Activated CD4-positive, alpha-beta T cell treated with anti-CD3 and anti-CD28 coated beads for 24 hours (primary cell): Measurements from ENCODE around the gene TMC4.

Experiments used
- DNase-seq, 2 donors: peaks; one replicate each; pipeline ENCODE4 v3.0.0-alpha.2; 2020; ENCODE audit warnings: low read depth in 2 of 2

Gene TMC4

DNA sequence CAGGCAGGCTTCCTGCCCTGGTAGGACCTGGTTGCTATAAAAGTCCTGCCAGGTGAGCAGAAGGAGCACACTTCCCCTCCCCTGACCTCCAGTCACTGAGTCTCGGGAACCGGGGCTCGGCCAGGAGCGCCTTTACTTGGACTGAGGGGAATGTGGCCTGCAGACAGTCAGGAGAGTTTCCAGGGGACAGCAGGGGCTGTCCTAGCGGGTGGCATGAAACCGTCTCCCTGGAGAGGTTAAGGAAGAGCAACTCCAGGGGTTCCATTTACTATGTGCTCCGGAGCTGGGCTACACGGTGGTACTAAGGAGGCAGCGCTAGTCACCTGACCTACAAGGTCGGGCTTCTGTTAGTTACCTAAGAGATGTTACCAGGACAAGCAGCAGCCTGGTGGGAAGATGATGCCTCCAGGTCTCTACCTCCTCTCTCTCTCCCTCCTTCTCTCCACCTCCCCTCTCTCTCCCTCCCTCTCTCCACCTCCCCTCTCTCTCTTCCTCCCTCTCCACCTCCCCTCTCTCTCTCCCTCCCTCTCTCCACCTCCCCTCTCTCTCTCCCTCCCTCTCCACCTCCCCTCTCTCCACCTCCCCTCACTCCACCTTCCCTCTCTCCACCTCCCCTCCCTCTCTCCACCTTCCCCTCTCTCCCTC, 39.5 kb downstream of the TMC4 start:
- DNase-seq = no peak

DNA sequence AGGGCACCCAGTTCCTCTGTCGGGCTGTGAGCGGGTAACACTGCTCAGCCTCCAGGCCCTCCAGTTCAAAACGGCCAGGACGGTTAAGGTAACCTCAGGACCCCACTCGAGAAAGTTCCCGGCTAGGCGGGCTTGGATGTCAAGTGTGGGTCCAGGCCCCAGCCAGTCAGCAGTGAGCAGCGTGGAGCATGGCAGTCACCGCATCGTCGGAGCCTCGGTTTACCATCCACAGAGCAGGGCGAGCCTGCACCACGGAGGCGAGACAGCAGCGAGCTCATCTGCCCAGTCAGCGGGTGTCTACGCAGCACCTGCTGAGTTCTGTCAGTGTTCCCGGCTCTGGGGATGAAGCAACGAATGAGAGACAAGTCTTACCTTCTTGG, 43.4 kb downstream of the TMC4 start:
- no peak for DNase-seq

DNA sequence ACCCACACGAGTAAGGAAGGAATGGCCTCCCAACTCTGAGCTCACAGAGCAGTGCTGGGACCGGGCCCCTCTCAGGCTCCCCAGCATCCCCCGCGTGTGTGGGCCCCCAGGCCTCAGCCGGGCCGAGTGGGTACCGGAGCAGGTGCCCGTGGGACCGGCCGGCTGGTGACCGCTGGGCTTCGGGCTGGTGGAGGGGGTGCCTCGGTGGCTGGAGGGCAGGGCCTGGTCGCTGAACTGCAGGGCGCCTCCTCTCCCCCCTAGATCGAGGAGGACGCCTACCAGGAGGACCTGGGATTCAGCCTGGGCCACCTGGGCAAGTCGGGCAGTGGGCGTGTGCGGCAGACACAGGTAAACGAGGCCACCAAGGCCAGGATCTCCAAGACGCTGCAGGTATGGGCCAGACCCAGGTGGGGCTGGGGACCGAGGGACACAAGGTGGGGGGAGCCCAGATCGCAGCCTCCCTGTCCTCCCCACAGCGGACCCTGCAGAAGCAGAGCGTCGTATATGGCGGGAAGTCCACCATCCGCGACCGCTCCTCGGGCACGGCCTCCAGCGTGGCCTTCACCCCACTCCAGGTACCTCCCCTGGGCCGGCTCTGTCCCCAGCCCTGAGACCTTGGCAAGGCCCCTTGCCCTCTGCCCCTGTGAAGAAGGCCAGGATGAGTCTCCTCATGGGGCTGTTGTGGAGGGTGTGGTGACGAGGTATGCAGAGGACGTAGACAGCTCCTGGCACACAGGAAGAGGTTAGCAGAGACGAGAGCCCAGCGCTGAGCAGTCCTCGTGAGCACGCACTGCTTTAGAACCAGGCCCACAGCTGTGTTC, 44.0 kb downstream of the TMC4 start:
- DNase-seq = no peak

DNA sequence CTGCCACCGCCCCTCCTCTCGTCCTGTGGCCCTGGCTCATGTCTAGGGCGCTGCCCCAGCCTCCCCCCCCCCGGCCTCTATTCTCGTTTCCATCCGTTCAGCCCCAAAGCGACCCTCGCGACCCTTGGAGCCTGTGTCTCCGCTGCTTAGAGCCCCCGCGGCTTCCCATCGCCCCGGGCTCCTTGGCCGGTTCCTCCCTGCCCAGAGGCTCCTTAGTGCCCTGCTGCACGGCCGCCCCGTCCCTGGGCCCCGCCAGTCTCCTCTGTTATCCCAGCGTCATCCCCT, 44.6 kb downstream of the TMC4 start:
- DNase-seq = no peak

DNA sequence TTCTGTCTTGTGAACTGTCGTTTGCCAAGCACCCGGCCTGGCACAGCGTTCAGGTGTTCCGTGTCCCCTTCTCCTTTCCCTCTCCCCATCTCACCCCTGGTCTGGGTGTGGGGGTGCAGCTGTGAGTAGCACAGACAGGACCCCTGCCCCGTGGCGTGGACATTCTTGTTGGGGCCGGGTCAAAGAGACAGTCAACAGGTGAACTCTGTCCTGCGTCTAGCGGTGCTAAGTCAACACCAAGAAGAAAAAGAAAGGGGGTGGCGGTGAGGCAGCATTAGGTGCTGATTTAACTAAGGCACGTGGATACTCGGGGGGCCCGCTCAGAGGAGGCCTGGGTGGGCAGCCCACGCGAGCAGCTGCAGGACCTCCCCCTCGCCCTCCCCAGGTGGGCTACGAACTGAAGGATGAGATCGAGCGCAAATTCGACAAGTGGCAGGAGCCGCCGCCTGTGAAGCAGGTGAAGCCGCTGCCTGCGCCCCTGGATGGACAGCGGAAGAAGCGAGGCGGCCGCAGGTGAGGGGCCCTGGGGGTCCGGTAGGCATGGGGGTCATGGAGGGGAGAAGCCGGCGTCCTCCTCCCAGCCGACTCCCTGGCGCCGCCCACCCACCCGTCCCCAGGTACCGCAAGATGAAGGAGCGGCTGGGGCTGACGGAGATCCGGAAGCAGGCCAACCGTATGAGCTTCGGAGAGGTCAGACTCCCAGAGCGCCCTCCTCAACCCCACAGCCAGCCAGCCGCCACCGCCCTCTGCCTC, 45.1 kb downstream of the TMC4 start:
- no peak for DNase-seq

DNA sequence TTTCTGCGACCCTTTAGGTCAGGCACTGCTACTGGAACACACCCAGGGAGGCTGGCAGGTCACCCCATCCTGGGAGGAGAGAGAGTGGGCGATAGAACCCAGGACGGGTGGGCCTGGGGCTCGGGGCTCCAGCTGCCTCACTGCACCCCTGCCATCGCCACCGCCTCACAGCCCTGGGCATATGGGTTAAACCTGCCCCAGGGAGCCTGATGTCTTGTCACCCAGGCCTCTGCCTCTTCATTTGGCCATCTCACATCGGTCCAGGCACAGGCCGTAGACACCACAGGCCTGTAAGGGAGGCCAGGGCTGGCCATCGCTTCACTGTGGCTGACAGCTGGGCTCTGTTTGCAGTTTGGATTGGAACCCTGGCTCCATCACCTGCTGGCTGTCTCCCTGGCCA, 47.2 kb downstream of the TMC4 start:
- no peak for DNase-seq

DNA sequence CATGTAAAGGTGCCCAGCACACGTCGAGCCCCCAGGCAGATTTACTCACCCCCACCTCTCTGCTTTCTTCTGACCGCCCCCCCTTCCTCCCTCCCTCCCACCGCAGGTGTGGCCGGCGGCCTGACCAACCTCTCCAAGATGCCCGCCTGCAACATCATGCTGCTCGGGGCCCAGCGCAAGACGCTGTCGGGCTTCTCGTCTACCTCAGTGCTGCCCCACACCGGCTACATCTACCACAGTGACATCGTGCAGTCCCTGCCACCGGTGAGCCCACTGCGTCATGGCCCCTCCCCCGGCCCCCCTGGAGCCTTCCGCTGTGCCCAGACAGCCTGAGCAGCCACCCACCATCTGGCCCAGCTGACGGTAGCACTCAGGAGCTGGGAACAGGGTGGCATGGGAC, 48.6 kb downstream of the TMC4 start:
- DNase-seq = no peak

DNA sequence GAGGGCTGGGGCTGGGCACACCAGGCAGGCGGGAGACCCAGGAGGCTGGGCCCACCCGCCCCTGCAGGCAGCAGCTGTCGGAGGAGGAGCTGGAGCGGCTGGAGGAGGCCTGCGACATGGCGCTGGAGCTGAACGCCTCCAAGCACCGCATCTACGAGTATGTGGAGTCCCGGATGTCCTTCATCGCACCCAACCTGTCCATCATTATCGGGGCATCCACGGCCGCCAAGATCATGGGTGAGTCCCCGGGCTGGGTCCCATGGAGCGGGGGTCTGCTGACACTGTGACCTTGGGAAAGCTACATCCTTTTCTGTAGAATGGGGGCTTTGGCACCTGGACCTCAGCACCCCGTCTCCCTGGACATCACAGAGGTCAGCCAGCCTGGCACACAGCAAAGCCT, 49.3 kb downstream of the TMC4 start:
- DNase-seq = no peak

DNA sequence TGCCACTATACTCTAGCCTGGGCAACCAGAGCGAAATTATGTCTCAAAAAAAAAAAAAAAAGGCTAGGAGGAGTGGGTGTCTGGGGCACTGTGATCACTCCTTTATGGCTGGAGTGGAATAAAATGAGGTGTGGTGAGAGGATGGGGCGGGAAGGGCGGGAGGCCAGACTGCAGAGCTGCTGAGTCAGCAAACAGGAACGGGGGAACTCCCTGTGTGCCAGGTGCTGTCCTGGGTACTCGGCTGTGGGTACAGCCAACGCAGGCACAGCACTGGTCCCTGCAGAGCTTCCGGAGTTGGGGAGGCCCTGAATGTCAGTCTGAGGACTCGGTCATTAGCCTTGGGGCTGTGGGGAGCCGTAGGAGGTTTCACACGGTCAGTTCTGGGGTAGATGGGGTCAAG, 51.7 kb downstream of the TMC4 start:
- no peak for DNase-seq

DNA sequence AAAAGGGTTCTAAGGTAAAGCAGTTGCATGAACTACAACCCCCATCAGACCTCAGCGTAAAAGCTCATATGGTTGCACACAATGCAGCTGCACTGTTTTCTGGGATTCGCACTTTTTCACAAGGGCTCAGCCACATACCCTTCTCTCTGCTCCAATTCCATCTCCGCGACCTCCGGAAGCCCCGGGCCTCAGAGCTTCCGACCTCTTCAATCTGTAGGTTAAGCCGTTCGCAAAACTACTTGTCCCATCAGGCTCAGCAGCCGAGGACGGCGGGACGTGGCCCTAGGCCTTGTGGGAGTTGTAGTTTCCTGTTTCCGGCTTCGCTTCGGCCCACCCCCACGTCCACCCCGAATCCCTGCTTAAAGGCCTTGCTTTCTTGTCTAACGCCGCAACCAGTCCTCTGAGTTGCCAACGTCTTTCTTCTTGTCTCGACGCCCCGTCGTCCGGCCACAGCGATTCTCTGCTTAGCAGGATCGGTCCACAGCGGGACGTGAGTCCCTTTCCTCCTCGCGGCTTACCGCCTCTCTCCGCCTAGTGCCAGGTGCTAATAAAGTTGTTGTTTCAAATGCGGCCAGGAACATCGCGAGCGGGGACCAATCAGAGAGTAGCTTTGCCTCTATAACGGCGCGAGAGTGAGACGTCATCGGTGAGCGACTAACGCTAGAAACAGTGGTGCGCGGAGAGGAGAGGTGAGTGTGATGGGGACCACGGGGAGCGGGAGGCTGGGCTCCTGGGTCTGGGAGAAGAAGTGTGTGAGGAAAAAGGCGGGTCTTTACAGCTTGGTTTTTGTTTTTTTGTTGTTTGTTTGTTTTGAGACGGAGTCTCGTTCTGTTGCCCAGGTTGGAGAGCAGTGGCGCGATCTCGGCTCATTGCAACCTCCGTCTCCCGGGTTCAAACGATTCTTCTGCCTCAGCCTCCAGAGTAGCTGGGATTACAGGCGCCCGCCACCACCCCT, 57.6 kb downstream of the TMC4 start, which contains the start of the genes PRPF31 and TFPT:
Gene PRPF31, plus strand, starts transcription at position 646 of the 955 bp plus-strand sequence. CDS start 2,525 bp downstream, outside the sequence.
Gene TFPT, minus strand, starts transcription at position 549 of the 955 bp plus-strand sequence. Its CDS starts 388 bp downstream, at position 161.
- peak; percentile 89 to 95 for DNase-seq

DNA sequence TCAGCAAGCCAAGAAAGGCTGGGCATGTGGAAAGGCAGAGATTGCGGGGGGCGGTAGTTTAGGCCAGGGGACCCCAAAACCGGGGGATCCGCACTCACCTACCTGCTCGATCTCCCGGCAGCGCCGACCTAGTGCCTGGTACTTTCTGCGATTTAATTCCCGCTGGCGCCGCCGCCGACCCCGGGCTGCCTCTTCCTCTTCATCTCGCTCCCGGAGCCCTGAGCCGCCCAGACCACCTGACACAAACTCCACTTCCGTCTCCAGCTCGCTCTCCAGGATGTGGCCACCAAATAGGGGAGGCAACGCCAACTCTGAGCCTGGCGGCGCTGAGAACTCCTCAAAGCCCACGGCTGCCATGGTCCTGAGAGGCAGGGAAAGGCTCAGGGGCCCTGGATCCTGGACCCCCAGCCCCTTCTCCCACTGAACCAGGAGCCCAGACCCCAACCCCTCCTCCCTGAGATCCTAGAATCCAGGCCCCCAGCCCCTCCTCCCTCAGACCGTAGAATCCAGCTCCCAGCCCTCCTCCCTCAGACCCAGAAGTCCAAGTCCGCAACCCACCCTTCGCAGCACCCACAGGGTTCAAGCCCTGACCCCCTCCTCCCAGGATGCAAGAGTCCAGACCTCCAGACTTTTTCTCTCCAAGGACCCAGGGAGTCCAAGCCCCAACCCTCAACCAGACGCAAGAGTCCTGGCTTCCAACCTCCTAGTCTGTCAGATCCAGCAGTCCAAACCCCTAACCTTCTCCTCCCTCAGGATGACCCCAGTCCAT, 58.4 kb downstream of the TMC4 start:
- no peak for DNase-seq
